HG02623 (cell line): Measurements from ENCODE around the gene TAS2R50.
"Not testable (repeated sequence)": the region's sequence is repeated elsewhere in the genome, so short reads cannot be mapped to it uniquely, and the experiment has no call there.

ENCODE experiments used
- ATAC-seq: cut with Tn5 transposase; IDR thresholded peaks from one replicate; pipeline ENCODE4 v1.9.1; 2021; ENCODE audit warnings: moderate library complexity; ENCODE audit not compliant: unreplicated experiment

TAS2R50 gene

GRCh38 chr12:10986812-10987211, at the start of gene TAS2R50:
Gene TAS2R50 (minus strand): TSS chr12:10986912. CDS start chr12:10986860, 52 bp downstream.
- ATAC-seq: no peak

- not testable (repeated sequence) for ATAC-seq
Measured at GRCh38 chr12:11033959-11034358, 47.2 kb upstream of the TAS2R50 start.

- no peak for ATAC-seq
Measured at GRCh38 chr12:11031307-11031706, 44.6 kb upstream of the TAS2R50 start, which contains the start of gene TAS2R31. Gene TAS2R31 (minus strand): TSS chr12:11031407. CDS start chr12:11031335, 72 bp downstream.

- no peak for ATAC-seq
Measured at GRCh38 chr12:11026118-11026517, 39.4 kb upstream of the TAS2R50 start.

GRCh38 chr12:11023387-11023786, 36.7 kb upstream of the TAS2R50 start:
- no peak for ATAC-seq

- no peak for ATAC-seq
Measured at GRCh38 chr12:11022520-11022919, 35.8 kb upstream of the TAS2R50 start, which contains the start of gene TAS2R19. Gene TAS2R19 (minus strand): TSS chr12:11022620. CDS start chr12:11022571, 49 bp downstream.

- no peak for ATAC-seq
Measured at GRCh38 chr12:11016937-11017336, 30.2 kb upstream of the TAS2R50 start.

GRCh38 chr12:11015775-11016430, 29.2 kb upstream of the TAS2R50 start:
- no peak for ATAC-seq

- no peak for ATAC-seq
Measured at GRCh38 chr12:11014234-11014633, 27.5 kb upstream of the TAS2R50 start.

- ATAC-seq: no peak
Measured at GRCh38 chr12:11007608-11008007, 20.9 kb upstream of the TAS2R50 start.

GRCh38 chr12:10998204-10998603, 11.5 kb upstream of the TAS2R50 start, which contains the start of gene TAS2R20:
Gene TAS2R20 (minus strand): TSS chr12:10998304. CDS start chr12:10997875, 429 bp downstream.
- ATAC-seq: no peak

- ATAC-seq: no peak
Measured at GRCh38 chr12:10994307-10994706, 7.6 kb upstream of the TAS2R50 start.

- no peak for ATAC-seq
Measured at GRCh38 chr12:10989107-10989506, 2.4 kb upstream of the TAS2R50 start.

GRCh38 chr12:10982244-10982643, 4.5 kb downstream of the TAS2R50 start:
- ATAC-seq: no peak

- ATAC-seq: no peak
Measured at GRCh38 chr12:10974965-10975364, 11.7 kb downstream of the TAS2R50 start.

- no peak for ATAC-seq
Measured at GRCh38 chr12:10968765-10969456, 17.8 kb downstream of the TAS2R50 start.

GRCh38 chr12:10967409-10967808, 19.3 kb downstream of the TAS2R50 start:
- ATAC-seq: no peak

GRCh38 chr12:10966314-10966713, 20.4 kb downstream of the TAS2R50 start:
- no peak for ATAC-seq

GRCh38 chr12:10965476-10965875, 21.2 kb downstream of the TAS2R50 start:
- ATAC-seq: no peak

- no peak for ATAC-seq
Measured at GRCh38 chr12:10960211-10960610, 26.5 kb downstream of the TAS2R50 start.

- no peak for ATAC-seq
Measured at GRCh38 chr12:10959804-10960203, 26.9 kb downstream of the TAS2R50 start.

- ATAC-seq: no peak
Measured at GRCh38 chr12:10957741-10958140, 29.0 kb downstream of the TAS2R50 start.
